H1 (cell line): ENCODE measurements around the gene MACROD2. TPM values are rescaled to one million over a fixed set of nuclear protein-coding genes. Genes with fewer than 3 reads are reported as not detected.

ENCODE experiments used
- CTCF ChIA-PET: fragments of 300-600 bp; sonication (Branson Sonifier 250); formaldehyde crosslinking; loops from one replicate; lab custom pipeline; 2021; ENCODE audit not compliant: partially characterized antibody; lab: Charles Lee
- POLR2A ChIA-PET: fragments of 300-600 bp; sonication (Branson Sonifier 250); formaldehyde crosslinking; loops from one replicate; lab custom pipeline; 2021; ENCODE audit warnings: inconsistent platforms; ENCODE audit not compliant: partially characterized antibody; lab: Charles Lee
- DNase-seq, 2 experiments: peaks; one replicate each; pipeline versions ENCODE4 v3.0.0 to v3.0.0-alpha.2; 2010 to 2022; ENCODE audit warnings: low spot score in 2 of 2, low read depth in 1 of 2, mixed read lengths in 1 of 2
- FAIRE-seq: peaks from 2 replicates; lab custom pipeline; 2011; peaks lifted over from hg19 to GRCh38; lab: Jason Lieb, UNC
- H2AFZ ChIP-seq: 2 replicates; pipeline ENCODE4 v1.8.1; 2012; ENCODE audit warnings: low read length, inconsistent platforms
- H2AK5ac ChIP-seq: 2 replicates; pipeline ENCODE4 v1.6.1; 2013; ENCODE audit warnings: low read depth, low read length
- H2BK120ac ChIP-seq: replicated peaks from 2 replicates; pipeline ENCODE3; 2013; ENCODE audit warnings: low read depth, low read length, inconsistent platforms
- H2BK12ac ChIP-seq: 2 replicates; pipeline ENCODE4 v1.6.1; 2013; ENCODE audit warnings: low read depth, low read length
- H2BK15ac ChIP-seq: 2 replicates; pipeline ENCODE4 v1.6.1; 2013; ENCODE audit warnings: low read length
- H2BK20ac ChIP-seq: 2 replicates; pipeline ENCODE4 v1.6.1; 2013; ENCODE audit warnings: low read length
- H2BK5ac ChIP-seq: 2 replicates; pipeline ENCODE4 v1.6.1; 2013; ENCODE audit warnings: low read depth, low read length
- H3K14ac ChIP-seq: 2 replicates; pipeline ENCODE4 v1.6.1; 2013; ENCODE audit warnings: inconsistent platforms; ENCODE audit not compliant: insufficient read length
- H3K18ac ChIP-seq: 2 replicates; pipeline ENCODE4 v1.6.1; 2013; ENCODE audit warnings: low read length; ENCODE audit errors: extremely low read depth
- H3K23ac ChIP-seq: 2 replicates; pipeline ENCODE4 v1.6.1; 2013; ENCODE audit warnings: inconsistent platforms; ENCODE audit not compliant: insufficient read length
- H3K23me2 ChIP-seq: 2 replicates; pipeline ENCODE4 v1.6.1; 2013; ENCODE audit warnings: low read depth, low read length
- H3K27ac ChIP-seq: 2 replicates; pipeline ENCODE4 v1.6.1; 2011; ENCODE audit warnings: low read depth, low read length, inconsistent platforms
- H3K27me3 ChIP-seq, 4 experiments: replicated peaks in 1 of 4; 1 replicate in 1 of 4; 2 replicates in 3 of 4; pipeline versions ENCODE4 v1.6.1 to v1.8.1; 2011 to 2013; ENCODE audit warnings: low read length in 3 of 4, mild to moderate bottlenecking in 3 of 4, inconsistent platforms in 2 of 4, mixed read lengths in 2 of 4, moderate library complexity in 1 of 4; ENCODE audit not compliant: control insufficient read depth in 3 of 4, insufficient read depth in 3 of 4; ENCODE audit errors: extremely low read depth in 1 of 4
- H3K36me3 ChIP-seq, 4 experiments: 2 replicates each; pipeline versions ENCODE4 v1.6.1 to v1.8.1; 2011 to 2013; ENCODE audit warnings: mild to moderate bottlenecking in 4 of 4, low read length in 3 of 4, moderate library complexity in 2 of 4, control low read depth in 1 of 4, inconsistent platforms in 1 of 4; ENCODE audit not compliant: insufficient read depth in 4 of 4, control insufficient read depth in 2 of 4
- H3K4ac ChIP-seq: replicated peaks from 2 replicates; pipeline ENCODE3; 2013; ENCODE audit warnings: low read length, low read depth, mixed read lengths, inconsistent platforms; ENCODE audit not compliant: insufficient read length
- H3K4me1 ChIP-seq, 4 experiments: replicated peaks in 1 of 4; 1 replicate in 1 of 4; 2 replicates in 3 of 4; pipeline versions ENCODE4 v1.6.1 to v1.8.1; 2011 to 2013; ENCODE audit warnings: low read length in 3 of 4, inconsistent platforms in 2 of 4, mixed read lengths in 1 of 4; ENCODE audit not compliant: insufficient read depth in 4 of 4, control insufficient read depth in 3 of 4
- H3K4me2 ChIP-seq, 2 experiments: 2 replicates each; pipeline versions ENCODE4 v1.6.1 to v1.8.1; 2011 to 2013; ENCODE audit warnings: low read depth in 2 of 2, low read length in 2 of 2, control low read depth in 1 of 2, inconsistent platforms in 1 of 2, mild to moderate bottlenecking in 1 of 2; ENCODE audit not compliant: insufficient read depth in 1 of 2
- H3K4me3 ChIP-seq, 4 experiments: fragments of 200-600, 300-600 bp in 1 of 4; sonication (generic), shearing (Covaris generic), sonication (Bioruptor Twin) in 1 of 4; 2 replicates each; pipeline versions ENCODE4 v1.5.1 to v1.8.1; 2011 to 2016; ENCODE audit warnings: low read length in 4 of 4, low read depth in 3 of 4, control low read depth in 2 of 4, inconsistent platforms in 2 of 4, mild to moderate bottlenecking in 2 of 4, mixed read lengths in 1 of 4, moderate library complexity in 1 of 4; ENCODE audit not compliant: insufficient read depth in 2 of 4; ENCODE audit errors: extremely low read depth in 1 of 4
- H3K56ac ChIP-seq: replicated peaks from 2 replicates; pipeline ENCODE3; 2013; ENCODE audit warnings: low read depth, mild to moderate bottlenecking, mixed read lengths, low read length, inconsistent platforms; ENCODE audit not compliant: insufficient read length
- H3K79me1 ChIP-seq: 2 replicates; pipeline ENCODE4 v1.6.1; 2013; ENCODE audit warnings: low read depth, low read length, control low read depth
- H3K79me2 ChIP-seq, 2 experiments: 2 replicates each; pipeline versions ENCODE4 v1.6.1 to v1.8.1; 2012 to 2013; ENCODE audit warnings: low read length in 2 of 2, mild to moderate bottlenecking in 2 of 2, inconsistent platforms in 1 of 2; ENCODE audit not compliant: insufficient read depth in 2 of 2, control insufficient read depth in 1 of 2
- H3K9ac ChIP-seq, 4 experiments: replicated peaks in 1 of 4; 1 replicate in 1 of 4; 2 replicates in 3 of 4; pipeline versions ENCODE4 v1.6.1 to v1.8.1; 2011 to 2013; ENCODE audit warnings: low read depth in 3 of 4, low read length in 3 of 4, control low read depth in 2 of 4, mild to moderate bottlenecking in 2 of 4, moderate library complexity in 2 of 4, inconsistent platforms in 1 of 4; ENCODE audit errors: extremely low read depth in 1 of 4
- H3K9me3 ChIP-seq, 2 experiments: 2 replicates each; pipeline versions ENCODE4 v1.6.1 to v1.8.1; 2012 to 2013; ENCODE audit warnings: mild to moderate bottlenecking in 2 of 2, moderate library complexity in 2 of 2, control low read depth in 1 of 2, inconsistent platforms in 1 of 2, low read depth in 1 of 2, low read length in 1 of 2, mixed read lengths in 1 of 2; ENCODE audit not compliant: insufficient read depth in 2 of 2
- H4K20me1 ChIP-seq, 2 experiments: replicated peaks in 1 of 2; 2 replicates each; pipeline versions ENCODE3 to v1.8.1; 2011 to 2013; ENCODE audit warnings: inconsistent platforms in 2 of 2, low read length in 2 of 2, mild to moderate bottlenecking in 1 of 2; ENCODE audit not compliant: insufficient read depth in 2 of 2, control insufficient read depth in 1 of 2
- H4K5ac ChIP-seq: 2 replicates; pipeline ENCODE4 v1.6.1; 2013; ENCODE audit warnings: low read length, low read depth, mixed read lengths, inconsistent platforms; ENCODE audit not compliant: insufficient read length
- H4K8ac ChIP-seq: 2 replicates; pipeline ENCODE4 v1.8.0; 2013; ENCODE audit warnings: mild to moderate bottlenecking, moderate library complexity, low read length, inconsistent platforms; ENCODE audit not compliant: insufficient read depth; ENCODE audit errors: extremely low read depth
- H4K91ac ChIP-seq: replicated peaks from 2 replicates; pipeline ENCODE3; 2013; ENCODE audit warnings: low read length, mixed read lengths, inconsistent platforms; ENCODE audit not compliant: insufficient read length
- BACH1 ChIP-seq: IDR thresholded peaks from 2 replicates; pipeline ENCODE4 v1.6.1; 2012; ENCODE audit warnings: low read length, improper control_type of control experiment
- CTBP2 ChIP-seq: IDR thresholded peaks from 2 replicates; pipeline ENCODE4 v1.7.0; 2011; ENCODE audit warnings: borderline replicate concordance, mild to moderate bottlenecking, moderate library complexity, mixed read lengths, low read length; ENCODE audit not compliant: insufficient read depth, insufficient read length
- WGBS, 2 experiments: shearing (Covaris generic) in 1 of 2; methylation state at CpG; one replicate each; pipeline versions ENCODE4 v1.1.6 to v1.1.7; 2013 to 2015; ENCODE audit warnings: low lambda C conversion rate in 2 of 2, mixed read lengths in 2 of 2, inconsistent platforms in 1 of 2, low coverage in 1 of 2, missing lambda C conversion rate in 1 of 2; ENCODE audit not compliant: insufficient replicate concordance in 2 of 2, insufficient coverage in 1 of 2, insufficient read length in 1 of 2; ENCODE audit errors: extremely low coverage in 1 of 2, missing lambda C conversion rate in 1 of 2; 5-methylcytosine and 5-hydroxymethylcytosine counted together
- polyA plus RNA-seq, 7 experiments: library from polyadenylated mRNA; depleted of rRNA in 3 of 7; stranded (reverse) in 5 of 7; unstranded in 2 of 7; fragments of >200 nt in 5 of 7; fragments of 200-250 nt in 2 of 7; gene quantifications; 1 replicate in 5 of 7; 2 replicates in 1 of 7; 4 replicates in 1 of 7; pipeline versions ENCODE4 v1.2.1 to v1.2.3, GENCODE V29; 2011 to 2013; ENCODE audit warnings: missing spikeins in 2 of 7, mixed read lengths in 2 of 7
- total RNA-seq: library from RNA; stranded (reverse); fragmentation: NEBNext Ultra II Directional; extraction: Animal tissue kit (Norgen Biotek cat#: 25700); gene quantifications from 2 replicates; pipeline ENCODE4 v1.2.1, GENCODE V29; 2021

Gene MACROD2
- total and polyA plus RNA-seq, 2 of the 8 experiments (the other 6 are each of a cell fraction or from before 2014, with no cell fraction given), result 0.70 to 3.9 TPM

DNA sequence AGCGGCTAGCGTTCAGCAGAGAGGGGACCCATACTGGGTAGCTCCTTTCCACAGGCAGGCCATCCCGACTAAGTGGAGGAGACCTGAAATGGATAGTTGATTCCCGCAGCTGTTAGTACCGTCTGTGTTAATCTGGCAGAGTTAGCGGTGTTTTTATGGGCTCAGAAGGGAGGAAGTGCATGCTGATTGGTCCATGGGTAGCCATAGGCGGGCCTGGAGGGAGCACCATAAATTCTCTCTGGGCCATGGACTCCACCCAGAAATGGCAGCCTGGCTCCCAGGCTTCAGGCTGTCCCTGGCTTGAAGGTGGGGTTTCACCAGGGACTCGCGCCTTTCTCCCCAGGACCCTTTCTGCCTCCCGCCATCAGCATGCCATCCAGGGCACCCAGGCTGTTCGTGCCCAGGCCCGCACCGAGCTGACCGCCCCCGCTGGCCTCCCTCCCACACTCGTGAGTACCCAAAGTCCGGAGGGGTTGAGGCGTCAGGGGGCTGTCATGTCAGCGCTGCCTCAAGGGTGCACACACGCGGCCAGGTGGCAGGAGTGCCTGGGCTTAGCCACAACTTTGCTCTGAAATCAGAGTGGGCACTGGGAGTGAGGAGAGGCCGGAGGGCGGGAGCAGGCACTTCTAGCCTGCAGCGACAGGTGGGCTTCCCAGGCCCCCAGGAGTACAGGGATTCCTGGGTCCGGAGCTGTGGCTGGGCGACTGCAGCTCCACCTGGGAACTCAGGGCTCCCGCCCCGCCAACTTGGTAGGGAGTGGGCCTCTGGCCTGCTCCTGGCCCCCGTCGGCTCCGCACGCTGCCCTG is 1036.4 kb downstream of the MACROD2 start:
- H4K20me1 ChIP-seq, result no peaks in the 10 kb centered on the region
- H3K18ac ChIP-seq, result no peak overlapping the region
- H2BK20ac ChIP-seq, result no peak overlapping the region
- H3K79me2 ChIP-seq, result no peaks in the 10 kb centered on the region
- H3K23ac ChIP-seq, result no peak overlapping the region
- H3K9ac ChIP-seq, result no peak overlapping the region
- H2BK12ac ChIP-seq, result no peak overlapping the region
- H4K8ac ChIP-seq, result no peak overlapping the region
- H2BK120ac ChIP-seq, result no peak overlapping the region
- H3K23me2 ChIP-seq, result no peaks in the 10 kb centered on the region
- no peaks in the 10 kb centered on the region for H3K36me3 ChIP-seq
- no peaks in the 10 kb centered on the region for H3K79me1 ChIP-seq
- H3K9me3 ChIP-seq, result no peaks in the 10 kb centered on the region
- H2AK5ac ChIP-seq, result no peak overlapping the region
- no peak overlapping the region for H3K4me3 ChIP-seq
- H3K4me1 ChIP-seq, result no peaks in the 10 kb centered on the region
- no peak overlapping the region for H4K5ac ChIP-seq
- no peak for DNase-seq
- no peaks in the 10 kb centered on the region for H3K27me3 ChIP-seq
- no peak for FAIRE-seq
- H3K4me2 ChIP-seq, result no peak overlapping the region
- no peak overlapping the region for H3K4ac ChIP-seq
- WGBS, 2 experiments, result 96% methylated on average over 32 of the region's 32 CpGs; no CpG with 5 or more reads in 1 of the 2 experiments
- POLR2A ChIA-PET, result interaction anchor here (0.6 kb wide), 1 partner anchor 633 kb away, joined by 3 read pairs; no protein-coding TSS in a partner anchor
- H3K56ac ChIP-seq, result no peak overlapping the region
- H2AFZ ChIP-seq, result no peak overlapping the region
- CTCF ChIA-PET, result no interaction called here
- H2BK5ac ChIP-seq, result no peak overlapping the region
- no peak overlapping the region for H3K27ac ChIP-seq
- no peak overlapping the region for H2BK15ac ChIP-seq
- no peak overlapping the region for H4K91ac ChIP-seq
- H3K14ac ChIP-seq, result no peak overlapping the region
- TF ChIP-seq BACH1 (no peak), CTBP2 (no peak)
